IMR-90 (cell line): Measurements from ENCODE around the gene RUNX1. TPM values are rescaled to one million over a fixed set of nuclear protein-coding genes. Genes with fewer than 3 reads are reported as not detected.

ENCODE experiments used
- ATAC-seq: fragments of 200-7000 bp; cut with Tn5 transposase; 2 replicates; pipeline ENCODE4 v1.9.1; 2020; ENCODE audit warnings: low read depth, mild to moderate bottlenecking, moderate library complexity
- BruUV-seq: library from RNA; stranded (reverse); fragments of 400-500 nt; replicated peaks from 2 replicates; lab custom pipeline; 2021; lab: Mats Ljungman, UMichigan
- CTCF ChIA-PET: fragments of 300-600 bp; formaldehyde crosslinking; extraction: SDS; loops from one replicate; lab custom pipeline; 2021; ENCODE audit warnings: antibody characterized with exemption; lab: Yijun Ruan, JAX
- POLR2A ChIA-PET: fragments of 300-600 bp; sonication (Branson Sonifier 250); formaldehyde crosslinking; loops from one replicate; lab custom pipeline; 2022; ENCODE audit warnings: antibody characterized with exemption; ENCODE audit not compliant: unreplicated experiment; lab: Charles Lee
- DNase-seq: peaks from one replicate; pipeline ENCODE4 v3.0.0; 2013
- H2AFZ ChIP-seq: replicated peaks from 2 replicates; pipeline ENCODE3; 2013; ENCODE audit warnings: low read length, mild to moderate bottlenecking; ENCODE audit not compliant: poor library complexity
- H2AK5ac ChIP-seq: 2 replicates; pipeline ENCODE4 v1.6.1; 2013; ENCODE audit warnings: low read depth, low read length, inconsistent platforms
- H2AK9ac ChIP-seq: replicated peaks from 2 replicates; pipeline ENCODE3; 2013; ENCODE audit warnings: mild to moderate bottlenecking, low read depth, low read length, moderate library complexity; ENCODE audit not compliant: poor library complexity
- H2BK120ac ChIP-seq: 2 replicates; pipeline ENCODE4 v1.6.1; 2013; ENCODE audit warnings: low read depth, low read length, inconsistent platforms
- H2BK15ac ChIP-seq: 3 replicates; pipeline ENCODE4 v1.6.1; 2013; ENCODE audit warnings: low read depth, low read length, inconsistent platforms
- H2BK20ac ChIP-seq: 2 replicates; pipeline ENCODE4 v1.6.1; 2013; ENCODE audit warnings: low read depth, mild to moderate bottlenecking, inconsistent platforms, low read length, moderate library complexity
- H2BK5ac ChIP-seq: 2 replicates; pipeline ENCODE4 v1.6.1; 2013; ENCODE audit warnings: mild to moderate bottlenecking, low read depth, low read length, inconsistent platforms; ENCODE audit not compliant: poor library complexity, severe bottlenecking
- H3K14ac ChIP-seq: replicated peaks from 2 replicates; pipeline ENCODE4 v1.6.1; 2013; ENCODE audit warnings: low read depth, low read length, inconsistent platforms
- H3K18ac ChIP-seq: 2 replicates; pipeline ENCODE4 v1.6.1; 2013; ENCODE audit warnings: low read depth, low read length, control low read depth
- H3K23ac ChIP-seq: 2 replicates; pipeline ENCODE4 v1.6.1; 2013; ENCODE audit warnings: low read depth, low read length, inconsistent platforms
- H3K27ac ChIP-seq: 2 replicates; pipeline ENCODE4 v1.5.1; 2013; ENCODE audit warnings: mild to moderate bottlenecking, control low read depth, low read length; ENCODE audit not compliant: insufficient read depth
- H3K27me3 ChIP-seq: 2 replicates; pipeline ENCODE4 v1.6.1; 2013; ENCODE audit warnings: low read length; ENCODE audit not compliant: control insufficient read depth, insufficient read depth
- H3K36me3 ChIP-seq: 2 replicates; pipeline ENCODE4 v1.6.1; 2013; ENCODE audit warnings: low read length, mixed read lengths; ENCODE audit not compliant: control insufficient read depth, insufficient read depth
- H3K4ac ChIP-seq: 2 replicates; pipeline ENCODE4 v1.6.1; 2013; ENCODE audit warnings: low read depth, low read length, inconsistent platforms
- H3K4me1 ChIP-seq: 2 replicates; pipeline ENCODE4 v1.6.1; 2013; ENCODE audit warnings: low read length, mixed read lengths; ENCODE audit not compliant: control insufficient read depth, insufficient read depth
- H3K4me2 ChIP-seq: 2 replicates; pipeline ENCODE4 v1.6.1; 2013; ENCODE audit warnings: low read depth, mild to moderate bottlenecking, control low read depth, low read length, moderate library complexity
- H3K4me3 ChIP-seq: 2 replicates; pipeline ENCODE4 v1.5.1; 2013; ENCODE audit warnings: low read depth, mild to moderate bottlenecking, control low read depth, low read length, moderate library complexity; ENCODE audit not compliant: insufficient read depth
- H3K56ac ChIP-seq: 2 replicates; pipeline ENCODE4 v1.6.1; 2013; ENCODE audit warnings: low read length, inconsistent platforms; ENCODE audit not compliant: insufficient read depth; ENCODE audit errors: extremely low read depth
- H3K79me1 ChIP-seq, 2 experiments: 2 replicates each; pipeline ENCODE4 v1.6.1; 2013; ENCODE audit warnings: low read length in 2 of 2, inconsistent platforms in 1 of 2, low read depth in 1 of 2
- H3K9ac ChIP-seq: 2 replicates; pipeline ENCODE4 v1.6.1; 2013; ENCODE audit warnings: low read depth, low read length, control low read depth
- H3K9me1 ChIP-seq: 2 replicates; pipeline ENCODE4 v1.6.1; 2013; ENCODE audit warnings: low read length, inconsistent platforms; ENCODE audit not compliant: insufficient read depth
- H3K9me3 ChIP-seq: 2 replicates; pipeline ENCODE4 v1.6.1; 2013; ENCODE audit warnings: low read length; ENCODE audit not compliant: control insufficient read depth, insufficient read depth
- H4K20me1 ChIP-seq: 2 replicates; pipeline ENCODE4 v1.6.1; 2013; ENCODE audit warnings: low read length, inconsistent platforms; ENCODE audit not compliant: insufficient read depth
- H4K5ac ChIP-seq: 2 replicates; pipeline ENCODE4 v1.6.1; 2013; ENCODE audit warnings: mild to moderate bottlenecking, low read depth, low read length, control low read depth
- H4K8ac ChIP-seq, 2 experiments: 2 replicates each; pipeline ENCODE4 v1.6.1; 2013; ENCODE audit warnings: low read depth in 2 of 2, low read length in 2 of 2, control low read depth in 1 of 2, inconsistent platforms in 1 of 2
- H4K91ac ChIP-seq: 2 replicates; pipeline ENCODE4 v1.6.1; 2013; ENCODE audit warnings: low read depth, low read length, inconsistent platforms; ENCODE audit not compliant: insufficient read depth
- CEBPB ChIP-seq: IDR thresholded peaks from 2 replicates; pipeline ENCODE4 v1.6.1; 2012; ENCODE audit warnings: low read depth, low read length, improper control_type of control experiment
- WGBS, 2 experiments: methylation state at CpG; one replicate each; pipeline versions ENCODE4 v1.1.5 to v1.1.7; 2013; ENCODE audit warnings: missing lambda C conversion rate in 2 of 2; ENCODE audit not compliant: insufficient read length in 1 of 2; ENCODE audit errors: extremely low coverage in 2 of 2; 5-methylcytosine and 5-hydroxymethylcytosine counted together
- dilution Hi-C: fragments of 300-500 bp; cut with HindIII; formaldehyde crosslinking; loops from one replicate; pipeline ENCODE4 v1.14.3; 2018; ENCODE audit warnings: low sequenced_read_pairs; ENCODE audit not compliant: unreplicated experiment
- in situ Hi-C: fragments of 300-500 bp; cut with MboI; formaldehyde crosslinking; loops from 3 replicates; pipeline ENCODE4 v1.14.3; 2019; ENCODE audit warnings: low sequenced_read_pairs, inconsistent platforms, mixed read lengths
- intact Hi-C: fragments of 100-400 bp; cut with micrococcal nuclease; formaldehyde crosslinking; loops from 2 replicates; pipeline ENCODE4 v1.10.0; 2022
- polyA plus RNA-seq, 3 experiments: library from polyadenylated mRNA; depleted of rRNA; stranded (reverse); fragments of >200 nt; gene quantifications; 2 replicates each; pipeline ENCODE4 v1.2.3, GENCODE V29; 2012; ENCODE audit warnings: low replicate concordance in 1 of 3
- total RNA-seq: library from RNA; depleted of rRNA; stranded (reverse); fragments of >200 nt; gene quantifications from 2 replicates; pipeline ENCODE4 v1.2.3, GENCODE V29; 2012

Gene RUNX1
- total and polyA plus RNA-seq, 2 of the 4 experiments (the other 2 are of a cell fraction) = 34.5 to 56.5 TPM

DNA sequence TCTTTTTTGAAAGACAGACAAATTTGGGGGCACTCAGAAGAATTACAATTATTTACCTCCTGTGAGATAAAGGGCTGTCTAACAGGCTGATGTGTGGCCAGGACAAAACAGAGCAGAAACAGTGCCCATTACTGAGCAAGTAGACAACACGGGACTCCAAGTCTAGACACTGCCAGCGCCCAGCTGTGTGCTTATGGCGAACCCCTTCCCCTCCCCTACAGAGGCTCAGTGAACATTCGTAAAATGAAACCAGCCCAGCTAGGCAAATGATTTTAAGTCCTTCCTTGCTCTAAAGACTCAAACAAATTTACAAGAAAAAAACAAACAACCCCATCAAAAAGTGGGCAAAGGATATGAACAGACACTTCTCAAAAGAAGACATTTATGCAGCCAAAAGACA, 91.1 kb downstream of the RUNX1 start:
- Histone ChIP-seq H2AK9ac (no peak overlapping the region), H2BK5ac (no peak overlapping the region), H3K27ac (no peak overlapping the region), H3K36me3 (no peaks in the 10 kb centered on the region), H3K4me1 (peaks cover 4% of the 10 kb centered on the region; the same call in 1 of the 2 replicates), H4K8ac (no peak overlapping the region), H3K27me3 (no peaks in the 10 kb centered on the region), H2AFZ (no peak overlapping the region), H4K20me1 (no peaks in the 10 kb centered on the region), H3K4ac (no peak overlapping the region), H3K4me3 (no peak overlapping the region), H3K56ac (no peak overlapping the region), H3K9ac (no peak overlapping the region), H2AK5ac (peak overlapping the region; percentile 72; the same call in 1 of the 2 replicates), H2BK20ac (no peak overlapping the region), H3K18ac (no peak overlapping the region), H3K4me2 (no peak overlapping the region), H3K9me1 (0 out of 2 replicates have a peak, but pooled peaks cover 4% of the 10 kb centered on the region), H3K79me1 (peaks cover 0 to 2% of the 10 kb centered on the region in 2 experiments; a peak in 1 of 4 replicates), H2BK15ac (no peak overlapping the region; the same call in 2 of the 3 replicates), H3K14ac (no peak overlapping the region), H4K5ac (no peak overlapping the region), H4K91ac (no peak overlapping the region), H3K9me3 (no peaks in the 10 kb centered on the region), H2BK120ac (no peak overlapping the region), H3K23ac (no peak overlapping the region)
- TF ChIP-seq CEBPB = no peak
- dilution Hi-C loops (no loop called here), intact Hi-C loops (no loop called here), in situ Hi-C loops (no loop called here)
- POLR2A ChIA-PET = no interaction called here
- no TSS peak for BruUV-seq
- no peak for ATAC-seq
- no peak for DNase-seq
- no CpG with 5 or more reads among the region's 4 CpGs for WGBS, 2 experiments
- CTCF ChIA-PET = no interaction called here
